ENCODE results near the gene NT5C3A. TPM values are rescaled to one million over a fixed set of nuclear protein-coding genes. Genes with fewer than 3 reads are reported as not detected.

Gene NT5C3A
- total RNA-seq, 1 experiment from 2014 or later, result 35.0 TPM

- Histone ChIP-seq H3K9ac (ENCODE audit: low read length) (no peak overlapping the region), H3F3A (ENCODE audit: low read length, unreplicated experiment) (no peaks in the 10 kb centered on the region), H3K9me3 (ENCODE audit: low read length) (no peaks in the 10 kb centered on the region), H3K79me2 (ENCODE audit: low read length) (no peaks in the 10 kb centered on the region), H3K4me1 (ENCODE audit: insufficient read depth, low read length) (peaks cover 21% of the 10 kb centered on the region), H3K9me2 (replicated peaks; ENCODE audit: low read length) (no peaks in the 10 kb centered on the region), H3K4me2 (ENCODE audit: low read length) (no peak overlapping the region), H3K27ac (ENCODE audit: low read length) (no peak overlapping the region), H4K20me1 (ENCODE audit: low read length) (no peaks in the 10 kb centered on the region), H3K36me3 (ENCODE audit: low read depth, low read length) (no peaks in the 10 kb centered on the region), H2AFZ (ENCODE audit: low read length) (no peak overlapping the region), H3K4me3 (ENCODE audit: low read length) (no peak overlapping the region), H3K27me3 (ENCODE audit: low read length) (no peaks in the 10 kb centered on the region)
- ATAC-seq (no peak), DNase-seq (no peak)
- no peak for TF ChIP-seq EZH2phosphoT487 (IDR thresholded peaks at IDR 0.05; ENCODE audit: borderline replicate concordance, low read length)
- TF ChIP-seq EZH2 (IDR thresholded peaks at IDR 0.05; ENCODE audit: low read length, unreplicated experiment), result no peak
- TF ChIP-seq, protein P1, sequence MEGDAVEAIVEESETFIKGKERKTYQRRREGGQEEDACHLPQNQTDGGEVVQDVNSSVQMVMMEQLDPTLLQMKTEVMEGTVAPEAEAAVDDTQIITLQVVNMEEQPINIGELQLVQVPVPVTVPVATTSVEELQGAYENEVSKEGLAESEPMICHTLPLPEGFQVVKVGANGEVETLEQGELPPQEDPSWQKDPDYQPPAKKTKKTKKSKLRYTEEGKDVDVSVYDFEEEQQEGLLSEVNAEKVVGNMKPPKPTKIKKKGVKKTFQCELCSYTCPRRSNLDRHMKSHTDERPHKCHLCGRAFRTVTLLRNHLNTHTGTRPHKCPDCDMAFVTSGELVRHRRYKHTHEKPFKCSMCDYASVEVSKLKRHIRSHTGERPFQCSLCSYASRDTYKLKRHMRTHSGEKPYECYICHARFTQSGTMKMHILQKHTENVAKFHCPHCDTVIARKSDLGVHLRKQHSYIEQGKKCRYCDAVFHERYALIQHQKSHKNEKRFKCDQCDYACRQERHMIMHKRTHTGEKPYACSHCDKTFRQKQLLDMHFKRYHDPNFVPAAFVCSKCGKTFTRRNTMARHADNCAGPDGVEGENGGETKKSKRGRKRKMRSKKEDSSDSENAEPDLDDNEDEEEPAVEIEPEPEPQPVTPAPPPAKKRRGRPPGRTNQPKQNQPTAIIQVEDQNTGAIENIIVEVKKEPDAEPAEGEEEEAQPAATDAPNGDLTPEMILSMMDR (conservative IDR thresholded peaks at IDR 0.05; ENCODE audit: low read depth, low read length), result no peak
- ChIA-PET POLR2A (ENCODE audit: unreplicated experiment) (no interaction called here), CTCF (interaction anchor here (0.7 kb wide), 1 partner anchor 29 kb away, joined by 3 read pairs; no protein-coding TSS in a partner anchor)
- intact Hi-C loops (cut with micrococcal nuclease), result no loop called here
- no TSS peak for BruUV-seq (replicated peaks)
Measured at GRCh38 chr7:33079096-33079495, 16.5 kb upstream of the NT5C3A start.

- BruUV-seq (replicated peaks), result no TSS peak
- Histone ChIP-seq H3K27me3 (ENCODE audit: low read length) (no peaks in the 10 kb centered on the region), H3K9me3 (ENCODE audit: low read length) (no peaks in the 10 kb centered on the region), H3K27ac (ENCODE audit: low read length) (no peak overlapping the region), H3K36me3 (ENCODE audit: low read depth, low read length) (no peaks in the 10 kb centered on the region), H2AFZ (ENCODE audit: low read length) (no peak overlapping the region), H3K9ac (ENCODE audit: low read length) (no peak overlapping the region), H3K4me3 (ENCODE audit: low read length) (no peak overlapping the region), H4K20me1 (ENCODE audit: low read length) (no peaks in the 10 kb centered on the region), H3K79me2 (ENCODE audit: low read length) (no peaks in the 10 kb centered on the region), H3K4me1 (ENCODE audit: insufficient read depth, low read length) (peaks cover 21% of the 10 kb centered on the region), H3K9me2 (replicated peaks; ENCODE audit: low read length) (no peaks in the 10 kb centered on the region), H3K4me2 (ENCODE audit: low read length) (no peak overlapping the region), H3F3A (ENCODE audit: low read length, unreplicated experiment) (no peaks in the 10 kb centered on the region)
- ATAC-seq, result peak; percentile 21; the same call in 1 of the 2 replicates
- TF ChIP-seq, protein P1 (conservative IDR thresholded peaks at IDR 0.05; ENCODE audit: low read depth, low read length), result no peak
- no peak for TF ChIP-seq EZH2phosphoT487 (IDR thresholded peaks at IDR 0.05; ENCODE audit: borderline replicate concordance, low read length)
- no peak for TF ChIP-seq EZH2 (IDR thresholded peaks at IDR 0.05; ENCODE audit: low read length, unreplicated experiment)
- intact Hi-C loops (cut with micrococcal nuclease), result no loop called here
- ChIA-PET POLR2A (ENCODE audit: unreplicated experiment) (no interaction called here), CTCF (no interaction called here)
- DNase-seq, result peak; percentile 33
Measured at GRCh38 chr7:33076737-33077136, 14.2 kb upstream of the NT5C3A start.

GRCh38 chr7:33075818-33076518 is 13.4 kb upstream of the NT5C3A start:
- DNase-seq (peak; percentile 59), ATAC-seq (peak; percentile 86)
- H3K4me3 ChIP-seq (ENCODE audit: low read length), result no peak overlapping the region
- ChIA-PET POLR2A (ENCODE audit: unreplicated experiment) (interaction anchor here (0.5 to 0.7 kb wide), 2 partner anchors 402 to 1414 kb away, joined by 3 to 27 read pairs; no protein-coding TSS in a partner anchor), CTCF (interaction anchor here (0.6 kb wide), 1 partner anchor 32 kb away, joined by 5 read pairs; no protein-coding TSS in a partner anchor)
- H3K9ac ChIP-seq (ENCODE audit: low read length), result no peak overlapping the region
- BruUV-seq (replicated peaks), result no TSS peak
- peak overlapping the region; percentile 29; the same call in 1 of the 2 replicates for H3K4me2 ChIP-seq (ENCODE audit: low read length)
- no peak overlapping the region for H3K27ac ChIP-seq (ENCODE audit: low read length)
- H3K9me2 ChIP-seq (replicated peaks; ENCODE audit: low read length), result no peaks in the 10 kb centered on the region
- no peaks in the 10 kb centered on the region for H3K27me3 ChIP-seq (ENCODE audit: low read length)
- no peaks in the 10 kb centered on the region for H3K79me2 ChIP-seq (ENCODE audit: low read length)
- intact Hi-C loops (cut with micrococcal nuclease), result no loop called here
- H3K4me1 ChIP-seq (ENCODE audit: insufficient read depth, low read length), result peaks cover 21% of the 10 kb centered on the region
- TF ChIP-seq EZH2 (IDR thresholded peaks at IDR 0.05; ENCODE audit: low read length, unreplicated experiment) (no peak), EZH2phosphoT487 (IDR thresholded peaks at IDR 0.05; ENCODE audit: borderline replicate concordance, low read length) (no peak)
- TF ChIP-seq, protein P1 (conservative IDR thresholded peaks at IDR 0.05; ENCODE audit: low read depth, low read length), result no peak
- no peak overlapping the region for H2AFZ ChIP-seq (ENCODE audit: low read length)
- H3K9me3 ChIP-seq (ENCODE audit: low read length), result no peaks in the 10 kb centered on the region
- no peaks in the 10 kb centered on the region for H3F3A ChIP-seq (ENCODE audit: low read length, unreplicated experiment)
- no peaks in the 10 kb centered on the region for H4K20me1 ChIP-seq (ENCODE audit: low read length)
- no peaks in the 10 kb centered on the region for H3K36me3 ChIP-seq (ENCODE audit: low read depth, low read length)
